ENCODE measurements around the gene KCNK5.
A peak's percentile ranks its signal among the peaks of the same experiment; 100 is the strongest.

GRCh38 chr6:39166189-39166911 is 62.9 kb downstream of the KCNK5 start:
- TF ChIP-seq CTCF (IDR thresholded peaks at IDR 0.05): peak; percentile 78 to 94 (median 90)
- TF ChIP-seq POLR2A (IDR thresholded peaks at IDR 0.05): no peak
